ENCODE results near the gene USP47.
A peak's percentile ranks its signal among the peaks of the same experiment; 100 is the strongest.

Gene USP47

GRCh38 chr11:12001186-12001585 lies 159.4 kb downstream of the USP47 start:
- H3K27ac ChIP-seq (ENCODE audit: poor library complexity, severe bottlenecking): no peak overlapping the region
- H3K27me3 ChIP-seq (ENCODE audit: insufficient read depth, poor library complexity, severe bottlenecking): no peaks in the 10 kb centered on the region
- H3K4me1 ChIP-seq (ENCODE audit: insufficient read depth, poor library complexity, severe bottlenecking): peaks cover 17% of the 10 kb centered on the region
- H3K36me3 ChIP-seq (ENCODE audit: low read depth): peaks cover 43% of the 10 kb centered on the region
- DNase-seq (ENCODE audit: low spot score) (no peak), ATAC-seq (ENCODE audit: low read depth) (no peak)
- no peaks in the 10 kb centered on the region for H3K9me3 ChIP-seq (ENCODE audit: severe bottlenecking)
- H3K4me3 ChIP-seq (ENCODE audit: severe bottlenecking): no peak overlapping the region
- no peak for TF ChIP-seq CTCF (IDR thresholded peaks at IDR 0.05; ENCODE audit: poor library complexity, severe bottlenecking)

GRCh38 chr11:12003336-12003735 lies 161.6 kb downstream of the USP47 start:
- H3K36me3 ChIP-seq (ENCODE audit: low read depth): peaks cover 25% of the 10 kb centered on the region
- H3K4me1 ChIP-seq (ENCODE audit: insufficient read depth, poor library complexity, severe bottlenecking): peaks cover 30% of the 10 kb centered on the region
- no peaks in the 10 kb centered on the region for H3K9me3 ChIP-seq (ENCODE audit: severe bottlenecking)
- no peak overlapping the region for H3K27ac ChIP-seq (ENCODE audit: poor library complexity, severe bottlenecking)
- no peak overlapping the region for H3K4me3 ChIP-seq (ENCODE audit: severe bottlenecking)
- DNase-seq (ENCODE audit: low spot score) (no peak), ATAC-seq (ENCODE audit: low read depth) (no peak)
- H3K27me3 ChIP-seq (ENCODE audit: insufficient read depth, poor library complexity, severe bottlenecking): no peaks in the 10 kb centered on the region
- no peak for TF ChIP-seq CTCF (IDR thresholded peaks at IDR 0.05; ENCODE audit: poor library complexity, severe bottlenecking)

GRCh38 chr11:12003815-12004214 lies 162.0 kb downstream of the USP47 start:
- ATAC-seq (ENCODE audit: low read depth) (no peak), DNase-seq (ENCODE audit: low spot score) (no peak)
- Histone ChIP-seq H3K4me1 (ENCODE audit: insufficient read depth, poor library complexity, severe bottlenecking) (peaks cover 30% of the 10 kb centered on the region), H3K9me3 (ENCODE audit: severe bottlenecking) (no peaks in the 10 kb centered on the region), H3K4me3 (ENCODE audit: severe bottlenecking) (no peak overlapping the region), H3K27me3 (ENCODE audit: insufficient read depth, poor library complexity, severe bottlenecking) (no peaks in the 10 kb centered on the region), H3K27ac (ENCODE audit: poor library complexity, severe bottlenecking) (no peak overlapping the region), H3K36me3 (ENCODE audit: low read depth) (peaks cover 25% of the 10 kb centered on the region)
- no peak for TF ChIP-seq CTCF (IDR thresholded peaks at IDR 0.05; ENCODE audit: poor library complexity, severe bottlenecking)

GRCh38 chr11:12005061-12005460 lies 163.3 kb downstream of the USP47 start:
- Histone ChIP-seq H3K27me3 (ENCODE audit: insufficient read depth, poor library complexity, severe bottlenecking) (no peaks in the 10 kb centered on the region), H3K9me3 (ENCODE audit: severe bottlenecking) (no peaks in the 10 kb centered on the region), H3K27ac (ENCODE audit: poor library complexity, severe bottlenecking) (peak overlapping the region; percentile 63), H3K36me3 (ENCODE audit: low read depth) (peaks cover 23% of the 10 kb centered on the region), H3K4me3 (ENCODE audit: severe bottlenecking) (no peak overlapping the region), H3K4me1 (ENCODE audit: insufficient read depth, poor library complexity, severe bottlenecking) (peaks cover 30% of the 10 kb centered on the region)
- no peak for ATAC-seq (ENCODE audit: low read depth)
- DNase-seq (ENCODE audit: low spot score): no peak
- no peak for TF ChIP-seq CTCF (IDR thresholded peaks at IDR 0.05; ENCODE audit: poor library complexity, severe bottlenecking)

GRCh38 chr11:12005476-12005875 lies 163.7 kb downstream of the USP47 start:
- peak overlapping the region; percentile 63 for H3K27ac ChIP-seq (ENCODE audit: poor library complexity, severe bottlenecking)
- H3K27me3 ChIP-seq (ENCODE audit: insufficient read depth, poor library complexity, severe bottlenecking): no peaks in the 10 kb centered on the region
- no peak for DNase-seq (ENCODE audit: low spot score)
- ATAC-seq (ENCODE audit: low read depth): no peak
- no peaks in the 10 kb centered on the region for H3K9me3 ChIP-seq (ENCODE audit: severe bottlenecking)
- peaks cover 30% of the 10 kb centered on the region for H3K4me1 ChIP-seq (ENCODE audit: insufficient read depth, poor library complexity, severe bottlenecking)
- no peak overlapping the region for H3K4me3 ChIP-seq (ENCODE audit: severe bottlenecking)
- no peak for TF ChIP-seq CTCF (IDR thresholded peaks at IDR 0.05; ENCODE audit: poor library complexity, severe bottlenecking)
- peaks cover 23% of the 10 kb centered on the region for H3K36me3 ChIP-seq (ENCODE audit: low read depth)
